PFSK-1 (cell line): ENCODE data around the gene LIPF.

Experiments
- FOXP2 ChIP-seq: optimal IDR thresholded peaks from 2 replicates; pipeline ENCODE3; 2011; ENCODE audit warnings: borderline replicate concordance, control low read depth, inconsistent platforms; ENCODE audit not compliant: insufficient read depth; ENCODE audit errors: extremely low read length, extremely low read depth
- POLR2AphosphoS5 ChIP-seq: IDR thresholded peaks from 2 replicates; pipeline ENCODE4 v1.6.1; 2012; ENCODE audit warnings: low read depth, mild to moderate bottlenecking, control low read depth, low read length, moderate library complexity
- SIN3A ChIP-seq: IDR thresholded peaks from 2 replicates; pipeline ENCODE4 v1.6.1; 2012; ENCODE audit warnings: mild to moderate bottlenecking, low read length, moderate library complexity, borderline replicate concordance; ENCODE audit not compliant: insufficient read depth
- TAF1 ChIP-seq: IDR thresholded peaks from 2 replicates; pipeline ENCODE4 v1.6.1; 2012; ENCODE audit warnings: low read length, control low read depth, borderline replicate concordance; ENCODE audit not compliant: insufficient read depth
- TF ChIP-seq, protein P1 (sequence below), 2 experiments: IDR thresholded peaks; 2 replicates each; pipeline versions ENCODE4 v1.6.1 to v1.8.0; 2011 to 2012; ENCODE audit warnings: low read depth in 2 of 2, low read length in 2 of 2, control low read depth in 1 of 2, inconsistent platforms in 1 of 2, mild to moderate bottlenecking in 1 of 2, moderate library complexity in 1 of 2; ENCODE audit not compliant: insufficient read depth in 1 of 2

Gene LIPF

DNA sequence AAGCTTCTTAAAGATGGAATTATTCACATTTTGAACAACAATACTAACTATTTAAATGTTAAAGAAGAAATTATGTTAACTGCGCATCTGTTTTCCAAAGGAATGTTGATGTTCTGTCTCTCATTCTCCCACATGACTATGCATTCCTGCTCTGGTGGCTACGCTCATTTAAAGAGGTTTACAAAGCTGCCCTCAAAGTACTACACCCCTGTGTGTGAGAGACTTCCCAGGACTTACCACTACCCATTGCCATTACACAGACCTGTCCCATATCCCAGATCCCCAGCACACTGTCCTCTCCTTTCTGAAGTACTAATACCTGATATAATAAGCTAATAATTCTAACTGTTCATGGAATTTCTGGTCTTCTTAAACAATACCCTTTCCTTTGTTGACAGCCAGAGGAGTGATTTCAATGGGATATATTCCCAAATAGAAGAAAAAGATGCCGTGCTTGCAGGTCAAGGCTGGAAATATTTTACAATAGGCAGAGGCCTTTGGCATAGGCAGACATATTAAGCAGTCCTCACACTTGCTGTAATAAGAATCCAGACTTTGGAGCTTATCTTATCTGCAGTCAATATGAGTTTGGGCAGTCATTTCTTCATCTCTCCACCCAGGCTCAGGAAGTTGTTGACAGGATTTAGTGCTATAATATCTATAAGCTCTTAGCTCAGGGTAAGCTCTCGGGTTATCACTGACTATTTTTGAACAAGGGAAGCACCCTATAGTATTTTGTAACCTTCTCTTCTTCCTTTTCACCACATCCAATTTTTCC lies 12.2 kb downstream of the LIPF start:
- TF ChIP-seq SIN3A (no peak), TAF1 (no peak), FOXP2 (no peak), POLR2AphosphoS5 (no peak)
- TF ChIP-seq, protein P1, sequence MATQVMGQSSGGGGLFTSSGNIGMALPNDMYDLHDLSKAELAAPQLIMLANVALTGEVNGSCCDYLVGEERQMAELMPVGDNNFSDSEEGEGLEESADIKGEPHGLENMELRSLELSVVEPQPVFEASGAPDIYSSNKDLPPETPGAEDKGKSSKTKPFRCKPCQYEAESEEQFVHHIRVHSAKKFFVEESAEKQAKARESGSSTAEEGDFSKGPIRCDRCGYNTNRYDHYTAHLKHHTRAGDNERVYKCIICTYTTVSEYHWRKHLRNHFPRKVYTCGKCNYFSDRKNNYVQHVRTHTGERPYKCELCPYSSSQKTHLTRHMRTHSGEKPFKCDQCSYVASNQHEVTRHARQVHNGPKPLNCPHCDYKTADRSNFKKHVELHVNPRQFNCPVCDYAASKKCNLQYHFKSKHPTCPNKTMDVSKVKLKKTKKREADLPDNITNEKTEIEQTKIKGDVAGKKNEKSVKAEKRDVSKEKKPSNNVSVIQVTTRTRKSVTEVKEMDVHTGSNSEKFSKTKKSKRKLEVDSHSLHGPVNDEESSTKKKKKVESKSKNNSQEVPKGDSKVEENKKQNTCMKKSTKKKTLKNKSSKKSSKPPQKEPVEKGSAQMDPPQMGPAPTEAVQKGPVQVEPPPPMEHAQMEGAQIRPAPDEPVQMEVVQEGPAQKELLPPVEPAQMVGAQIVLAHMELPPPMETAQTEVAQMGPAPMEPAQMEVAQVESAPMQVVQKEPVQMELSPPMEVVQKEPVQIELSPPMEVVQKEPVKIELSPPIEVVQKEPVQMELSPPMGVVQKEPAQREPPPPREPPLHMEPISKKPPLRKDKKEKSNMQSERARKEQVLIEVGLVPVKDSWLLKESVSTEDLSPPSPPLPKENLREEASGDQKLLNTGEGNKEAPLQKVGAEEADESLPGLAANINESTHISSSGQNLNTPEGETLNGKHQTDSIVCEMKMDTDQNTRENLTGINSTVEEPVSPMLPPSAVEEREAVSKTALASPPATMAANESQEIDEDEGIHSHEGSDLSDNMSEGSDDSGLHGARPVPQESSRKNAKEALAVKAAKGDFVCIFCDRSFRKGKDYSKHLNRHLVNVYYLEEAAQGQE (IDR thresholded peaks at IDR 0.05; ENCODE audit: insufficient read depth in 1 of 2, low read depth in 2 of 2, low read length in 2 of 2), result no peak

DNA sequence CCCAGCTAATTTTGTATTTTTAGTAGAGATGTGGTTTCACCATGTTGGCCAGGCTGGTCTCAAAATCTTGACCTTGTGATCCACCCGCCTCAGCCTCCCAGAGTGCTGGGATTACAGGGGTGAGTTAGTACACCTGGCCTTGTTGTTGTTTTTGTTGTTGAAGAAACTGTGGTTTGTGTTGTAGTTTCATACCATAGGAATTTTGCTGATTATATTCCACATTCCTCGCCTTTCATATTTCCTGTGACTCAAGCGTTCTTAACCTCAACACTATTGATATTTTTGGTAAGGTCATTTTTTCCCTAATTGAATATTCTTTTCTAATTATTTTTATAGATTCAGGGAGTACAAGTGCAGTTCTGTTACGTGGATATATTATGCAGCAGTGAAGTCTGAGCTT lies 16.7 kb downstream of the LIPF start:
- TF ChIP-seq, protein P1 (IDR thresholded peaks at IDR 0.05; ENCODE audit: insufficient read depth in 1 of 2, low read depth in 2 of 2, low read length in 2 of 2), result no peak
- TF ChIP-seq POLR2AphosphoS5, result no peak
- no peak for TF ChIP-seq SIN3A
- no peak for TF ChIP-seq FOXP2
- TF ChIP-seq TAF1, result no peak

DNA sequence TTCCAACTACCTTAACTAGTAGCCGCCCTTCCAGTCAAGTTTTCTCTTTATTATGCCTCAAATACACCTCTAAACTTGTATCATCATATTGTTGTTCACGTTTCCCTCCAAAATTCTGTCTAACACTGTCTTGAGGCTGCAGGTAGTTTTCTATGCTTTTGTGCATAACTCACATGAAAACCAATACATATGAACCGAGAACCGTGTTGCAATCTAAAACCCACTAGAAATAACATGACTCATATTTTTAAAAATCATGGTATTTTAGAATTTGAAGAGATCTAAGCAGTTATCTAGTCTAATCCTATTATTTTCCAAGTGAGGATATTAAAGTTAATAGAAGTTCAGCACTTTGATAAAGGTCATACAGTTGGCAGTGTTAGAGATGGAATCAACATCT lies 18.2 kb downstream of the LIPF start:
- no peak for TF ChIP-seq SIN3A
- TF ChIP-seq POLR2AphosphoS5, result no peak
- TF ChIP-seq TAF1, result no peak
- no peak for TF ChIP-seq FOXP2
- TF ChIP-seq, protein P1 (IDR thresholded peaks at IDR 0.05; ENCODE audit: insufficient read depth in 1 of 2, low read depth in 2 of 2, low read length in 2 of 2), result no peak

DNA sequence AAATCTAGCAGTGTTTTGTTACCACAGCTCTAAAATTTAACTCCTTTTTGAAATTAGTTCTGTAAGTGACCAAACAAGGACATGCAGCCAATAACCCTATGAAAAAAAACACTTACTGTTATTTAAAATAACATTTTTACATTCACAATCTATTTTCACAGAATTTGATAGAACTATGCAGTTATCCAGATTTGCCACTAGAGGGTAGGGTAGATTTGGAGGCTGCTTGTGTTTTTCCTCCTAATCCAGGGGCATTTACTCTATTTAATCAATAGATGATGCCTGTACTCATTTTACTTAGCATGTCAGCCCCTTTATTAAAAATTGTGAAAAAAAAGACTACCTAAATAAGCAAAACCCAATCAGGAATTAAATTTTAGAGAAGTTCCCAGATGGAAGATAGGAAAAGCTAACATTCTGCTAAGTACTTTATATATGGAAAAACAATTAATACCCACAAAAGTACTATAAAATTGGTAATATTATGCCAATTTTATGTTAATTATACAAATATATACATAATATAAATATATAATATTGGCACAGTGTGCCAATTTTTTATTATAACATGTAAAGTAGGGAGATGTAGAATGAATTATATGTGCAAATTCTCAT lies 23.7 kb downstream of the LIPF start:
- TF ChIP-seq, protein P1 (IDR thresholded peaks at IDR 0.05; ENCODE audit: insufficient read depth in 1 of 2, low read depth in 2 of 2, low read length in 2 of 2), result no peak
- TF ChIP-seq FOXP2 (no peak), SIN3A (no peak), TAF1 (no peak), POLR2AphosphoS5 (no peak)

DNA sequence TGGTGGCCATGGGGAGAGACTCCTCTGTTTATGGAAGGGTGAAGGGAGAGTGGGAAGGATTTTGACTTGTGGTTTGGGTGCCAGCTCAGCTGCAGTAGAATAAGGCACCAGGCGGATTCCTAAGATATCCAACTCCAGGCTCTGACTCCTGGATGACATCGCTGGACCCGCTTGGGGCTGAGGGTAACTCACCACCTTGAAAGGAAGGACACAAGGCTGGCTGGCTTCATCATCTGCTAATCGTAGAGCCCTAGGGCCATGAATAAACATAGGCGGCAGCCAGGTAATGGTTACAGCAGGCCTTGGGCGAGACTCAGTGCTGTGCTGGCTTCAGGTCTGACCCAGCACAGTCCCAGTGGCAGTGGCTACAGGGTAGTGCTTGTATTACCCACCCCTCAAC lies 25.1 kb downstream of the LIPF start:
- no peak for TF ChIP-seq POLR2AphosphoS5
- TF ChIP-seq, protein P1 (IDR thresholded peaks at IDR 0.05; ENCODE audit: insufficient read depth in 1 of 2, low read depth in 2 of 2, low read length in 2 of 2), result no peak
